Measurements from ENCODE around the gene IVL.

Gene IVL

DNA sequence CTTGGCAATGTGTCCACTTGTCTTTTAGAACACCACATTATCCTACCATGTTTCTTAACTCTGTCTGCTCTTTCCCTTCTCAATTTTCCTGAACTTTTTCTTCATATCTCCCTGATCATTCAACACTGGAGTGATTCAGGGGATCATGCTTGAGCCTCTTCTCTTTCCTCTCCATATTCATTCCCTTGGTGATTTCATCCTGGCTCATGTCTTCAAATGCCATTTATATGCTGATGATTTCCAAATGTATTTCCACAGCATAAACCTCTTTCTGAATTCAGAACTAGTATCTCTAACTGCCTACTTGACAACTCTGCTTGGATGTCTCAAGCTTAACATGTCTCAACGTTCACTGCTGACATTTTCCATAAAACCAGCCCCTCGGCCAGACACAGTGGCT, 8.5 kb upstream of the IVL start:
- H3K9ac ChIP-seq (ENCODE audit: low read depth, low read length): no peak overlapping the region
- no peak overlapping the region for H3K4me3 ChIP-seq (ENCODE audit: low read length)
- H3K4me1 ChIP-seq (ENCODE audit: control insufficient read depth, insufficient read depth, low read length): peaks cover 2% of the 10 kb centered on the region
- H3K9me3 ChIP-seq (replicated peaks; ENCODE audit: low read length): no peaks in the 10 kb centered on the region
- no peak overlapping the region for H3K4me2 ChIP-seq (ENCODE audit: low read length)
- H3K36me3 ChIP-seq (ENCODE audit: insufficient read depth, low read length): no peaks in the 10 kb centered on the region
- peaks cover 10% of the 10 kb centered on the region for H3K27me3 ChIP-seq (ENCODE audit: control insufficient read depth, insufficient read depth, low read length)

GRCh38 chr1:152901631-152902030, 6.7 kb upstream of the IVL start:
- Histone ChIP-seq H3K36me3 (ENCODE audit: insufficient read depth, low read length) (no peaks in the 10 kb centered on the region), H3K9ac (ENCODE audit: low read depth, low read length) (no peak overlapping the region), H3K4me3 (ENCODE audit: low read length) (no peak overlapping the region), H3K4me2 (ENCODE audit: low read length) (no peak overlapping the region), H3K4me1 (ENCODE audit: control insufficient read depth, insufficient read depth, low read length) (peaks cover 18% of the 10 kb centered on the region), H3K27me3 (ENCODE audit: control insufficient read depth, insufficient read depth, low read length) (peaks cover 10% of the 10 kb centered on the region), H3K9me3 (replicated peaks; ENCODE audit: low read length) (no peaks in the 10 kb centered on the region)

DNA sequence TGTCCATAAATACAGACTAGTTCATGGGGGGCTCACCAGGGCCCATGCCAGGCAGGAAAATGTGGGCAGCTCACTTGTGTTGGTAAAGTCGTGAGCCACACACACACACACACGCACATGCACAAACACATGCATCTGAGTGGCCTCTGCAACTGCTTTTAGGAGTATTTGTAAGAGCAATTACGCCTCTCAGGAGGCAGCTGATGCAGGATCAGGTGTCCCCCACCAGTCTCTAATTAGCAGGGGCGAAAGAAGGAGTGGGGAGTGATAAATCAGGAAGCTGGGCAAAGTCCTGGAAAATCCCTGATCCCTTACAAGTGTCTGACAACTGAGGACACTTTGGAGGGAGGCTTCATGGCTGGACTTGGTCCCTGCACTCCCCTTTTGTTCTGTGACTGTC, 5.7 kb upstream of the IVL start:
- H3K27me3 ChIP-seq (ENCODE audit: control insufficient read depth, insufficient read depth, low read length): peaks cover 10% of the 10 kb centered on the region
- H3K9me3 ChIP-seq (replicated peaks; ENCODE audit: low read length): no peaks in the 10 kb centered on the region
- no peaks in the 10 kb centered on the region for H3K36me3 ChIP-seq (ENCODE audit: insufficient read depth, low read length)
- no peak overlapping the region for H3K4me3 ChIP-seq (ENCODE audit: low read length)
- peaks cover 20% of the 10 kb centered on the region for H3K4me1 ChIP-seq (ENCODE audit: control insufficient read depth, insufficient read depth, low read length)
- no peak overlapping the region for H3K4me2 ChIP-seq (ENCODE audit: low read length)
- H3K9ac ChIP-seq (ENCODE audit: low read depth, low read length): no peak overlapping the region

DNA sequence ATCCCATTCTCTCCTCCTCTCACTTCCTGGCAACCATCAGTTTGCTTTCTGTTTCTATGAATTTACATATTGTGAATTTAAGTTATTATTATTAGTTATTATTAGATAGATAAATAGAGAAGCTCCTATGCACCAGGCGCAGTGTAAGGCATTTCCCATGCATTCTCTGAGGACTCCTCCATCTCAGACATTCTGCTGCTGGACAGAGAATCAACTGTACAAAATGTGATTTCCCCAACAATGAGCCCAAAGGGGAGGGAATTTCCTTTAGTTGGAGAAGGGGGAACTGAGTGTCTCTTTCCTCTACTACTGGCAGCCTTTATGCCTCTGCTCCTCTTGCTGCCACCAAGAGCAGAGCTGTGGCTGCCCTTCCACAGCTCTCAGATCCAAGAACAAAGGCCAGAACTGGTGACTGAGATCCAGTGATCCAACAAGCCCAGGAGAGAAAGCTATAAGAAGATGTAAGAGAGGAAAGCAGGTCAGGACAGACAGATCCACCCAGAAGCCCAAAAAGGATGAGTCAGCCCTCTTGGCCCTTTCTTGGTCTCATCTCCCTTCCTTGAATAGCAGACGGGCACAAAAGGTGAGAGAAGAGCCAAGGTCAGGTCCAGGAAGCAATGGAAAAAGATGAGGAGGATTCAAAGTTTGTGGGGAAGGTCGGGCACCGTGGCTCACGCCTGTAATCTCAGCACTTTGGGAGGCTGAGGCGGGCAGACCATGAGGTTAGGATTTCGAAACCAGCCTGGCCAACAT, 3.5 kb upstream of the IVL start:
- peaks cover 23% of the 10 kb centered on the region for H3K4me1 ChIP-seq (ENCODE audit: control insufficient read depth, insufficient read depth, low read length)
- no peak overlapping the region for H3K9ac ChIP-seq (ENCODE audit: low read depth, low read length)
- no peak overlapping the region for H3K4me2 ChIP-seq (ENCODE audit: low read length)
- peaks cover 12% of the 10 kb centered on the region for H3K27me3 ChIP-seq (ENCODE audit: control insufficient read depth, insufficient read depth, low read length)
- H3K4me3 ChIP-seq (ENCODE audit: low read length): no peak overlapping the region
- H3K9me3 ChIP-seq (replicated peaks; ENCODE audit: low read length): no peaks in the 10 kb centered on the region
- H3K36me3 ChIP-seq (ENCODE audit: insufficient read depth, low read length): no peaks in the 10 kb centered on the region

- Histone ChIP-seq H3K4me3 (ENCODE audit: low read length) (no peak overlapping the region), H3K36me3 (ENCODE audit: insufficient read depth, low read length) (no peaks in the 10 kb centered on the region), H3K4me2 (ENCODE audit: low read length) (peak overlapping the region; percentile 64), H3K9ac (ENCODE audit: low read depth, low read length) (peak overlapping the region; percentile 0), H3K27me3 (ENCODE audit: control insufficient read depth, insufficient read depth, low read length) (peaks cover 22% of the 10 kb centered on the region), H3K4me1 (ENCODE audit: control insufficient read depth, insufficient read depth, low read length) (peaks cover 23% of the 10 kb centered on the region), H3K9me3 (replicated peaks; ENCODE audit: low read length) (no peaks in the 10 kb centered on the region)
These were observed 2.3 kb upstream of the IVL start for GRCh38 chr1:152906023-152906565.

GRCh38 chr1:152909206-152909605, 860 bp downstream of the IVL start:
- Histone ChIP-seq H3K36me3 (ENCODE audit: insufficient read depth, low read length) (no peaks in the 10 kb centered on the region), H3K9me3 (replicated peaks; ENCODE audit: low read length) (no peaks in the 10 kb centered on the region), H3K9ac (ENCODE audit: low read depth, low read length) (no peak overlapping the region), H3K4me3 (ENCODE audit: low read length) (no peak overlapping the region), H3K4me1 (ENCODE audit: control insufficient read depth, insufficient read depth, low read length) (peaks cover 23% of the 10 kb centered on the region), H3K27me3 (ENCODE audit: control insufficient read depth, insufficient read depth, low read length) (peaks cover 35% of the 10 kb centered on the region), H3K4me2 (ENCODE audit: low read length) (no peak overlapping the region)

DNA sequence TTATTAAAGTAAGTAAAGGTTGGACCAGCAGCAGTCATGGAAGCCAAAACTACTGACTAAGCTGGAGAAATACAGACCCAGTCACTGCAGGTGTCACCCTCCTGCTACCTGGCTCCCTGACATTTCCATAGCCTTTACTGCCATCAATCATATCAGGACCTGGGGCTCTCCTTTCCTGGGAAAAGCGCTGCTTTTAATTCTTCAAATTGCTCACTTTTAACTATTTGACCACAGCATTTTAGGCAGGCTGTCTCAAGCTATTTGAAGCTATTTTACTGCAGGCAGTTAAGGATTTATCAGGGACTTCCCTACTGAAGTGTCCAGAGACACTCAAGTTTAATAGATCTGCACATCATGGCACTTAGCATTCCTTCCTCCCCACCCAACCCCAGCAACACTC, 4.1 kb downstream of the IVL start:
- no peaks in the 10 kb centered on the region for H3K36me3 ChIP-seq (ENCODE audit: insufficient read depth, low read length)
- no peak overlapping the region for H3K4me2 ChIP-seq (ENCODE audit: low read length)
- H3K4me1 ChIP-seq (ENCODE audit: control insufficient read depth, insufficient read depth, low read length): peaks cover 4% of the 10 kb centered on the region
- no peak overlapping the region for H3K4me3 ChIP-seq (ENCODE audit: low read length)
- no peaks in the 10 kb centered on the region for H3K9me3 ChIP-seq (replicated peaks; ENCODE audit: low read length)
- no peak overlapping the region for H3K9ac ChIP-seq (ENCODE audit: low read depth, low read length)
- H3K27me3 ChIP-seq (ENCODE audit: control insufficient read depth, insufficient read depth, low read length): peaks cover 37% of the 10 kb centered on the region

GRCh38 chr1:152912900-152913299, 4.6 kb downstream of the IVL start:
- Histone ChIP-seq H3K4me3 (ENCODE audit: low read length) (no peak overlapping the region), H3K27me3 (ENCODE audit: control insufficient read depth, insufficient read depth, low read length) (peaks cover 37% of the 10 kb centered on the region), H3K36me3 (ENCODE audit: insufficient read depth, low read length) (no peaks in the 10 kb centered on the region), H3K4me2 (ENCODE audit: low read length) (no peak overlapping the region), H3K4me1 (ENCODE audit: control insufficient read depth, insufficient read depth, low read length) (peaks cover 4% of the 10 kb centered on the region), H3K9ac (ENCODE audit: low read depth, low read length) (no peak overlapping the region), H3K9me3 (replicated peaks; ENCODE audit: low read length) (no peaks in the 10 kb centered on the region)

DNA sequence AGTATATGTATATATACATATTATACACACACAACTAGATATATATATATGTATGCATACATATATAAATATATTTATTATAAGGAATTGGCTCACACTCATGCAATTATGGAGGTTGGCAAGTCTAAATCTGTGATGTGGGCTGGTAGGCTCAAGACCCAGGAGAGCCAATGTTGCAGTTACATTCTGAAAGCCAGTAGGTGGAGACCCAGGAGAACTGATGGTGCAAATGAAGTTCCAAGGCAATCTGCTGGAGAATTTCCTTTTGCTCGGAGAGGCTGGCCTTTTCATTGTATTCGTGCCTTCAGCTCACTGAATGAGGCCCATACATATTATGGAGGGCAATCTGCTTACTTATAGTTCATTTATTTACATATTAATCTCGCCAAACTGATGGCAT, 9.4 kb downstream of the IVL start:
- Histone ChIP-seq H3K4me1 (ENCODE audit: control insufficient read depth, insufficient read depth, low read length) (no peaks in the 10 kb centered on the region), H3K36me3 (ENCODE audit: insufficient read depth, low read length) (no peaks in the 10 kb centered on the region), H3K9me3 (replicated peaks; ENCODE audit: low read length) (no peaks in the 10 kb centered on the region), H3K4me2 (ENCODE audit: low read length) (no peak overlapping the region), H3K4me3 (ENCODE audit: low read length) (no peak overlapping the region), H3K9ac (ENCODE audit: low read depth, low read length) (no peak overlapping the region), H3K27me3 (ENCODE audit: control insufficient read depth, insufficient read depth, low read length) (peaks cover 11% of the 10 kb centered on the region)

DNA sequence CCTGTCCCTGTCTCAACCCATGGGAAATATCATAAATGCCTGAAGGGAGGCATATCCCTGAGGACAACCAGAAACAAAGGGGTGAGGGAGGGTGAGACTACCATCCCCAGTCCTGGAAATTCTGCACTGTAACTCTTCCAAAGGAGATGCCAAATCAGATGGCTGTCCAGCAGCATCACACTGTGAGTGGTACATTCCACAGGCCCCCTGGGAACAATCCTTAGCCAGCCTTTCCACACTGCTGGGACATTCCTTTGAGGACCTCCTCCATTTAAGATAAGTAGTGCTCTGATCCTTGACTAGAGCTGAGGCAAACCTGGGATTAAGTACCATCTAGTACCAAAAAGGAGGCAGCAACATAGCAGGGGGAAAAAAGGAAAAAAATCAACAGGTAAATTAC, 10.7 kb downstream of the IVL start:
- H3K4me3 ChIP-seq (ENCODE audit: low read length): no peak overlapping the region

DNA sequence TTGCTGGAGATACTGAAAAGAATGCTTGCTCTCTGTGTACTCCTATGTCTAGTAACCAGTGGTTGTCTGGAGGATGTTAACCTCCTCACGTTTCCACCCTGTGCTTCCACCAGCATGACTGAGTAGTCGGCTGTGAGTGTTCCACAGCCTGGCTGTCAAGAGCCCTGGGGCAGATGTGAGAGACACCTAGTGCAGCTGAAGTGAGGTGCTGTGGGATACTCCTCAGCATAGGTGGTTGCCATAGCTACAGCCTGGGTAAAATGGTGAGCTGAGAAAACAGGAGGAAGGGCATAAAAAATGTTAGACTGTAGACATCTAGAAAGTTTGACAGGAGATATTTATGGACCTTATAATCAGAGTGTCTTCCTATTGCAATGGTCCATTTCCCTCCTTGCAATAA, 15.8 kb downstream of the IVL start:
- Histone ChIP-seq H3K4me1 (ENCODE audit: control insufficient read depth, insufficient read depth, low read length) (no peaks in the 10 kb centered on the region), H3K36me3 (ENCODE audit: insufficient read depth, low read length) (no peaks in the 10 kb centered on the region), H3K9ac (ENCODE audit: low read depth, low read length) (no peak overlapping the region), H3K27me3 (ENCODE audit: control insufficient read depth, insufficient read depth, low read length) (peaks cover 11% of the 10 kb centered on the region), H3K4me3 (ENCODE audit: low read length) (no peak overlapping the region), H3K4me2 (ENCODE audit: low read length) (no peak overlapping the region), H3K9me3 (replicated peaks; ENCODE audit: low read length) (no peaks in the 10 kb centered on the region)

More for the DNA sequence above, 10.7 kb downstream of the IVL start:
- H3K4me1 ChIP-seq (ENCODE audit: control insufficient read depth, insufficient read depth, low read length): no peaks in the 10 kb centered on the region
- no peak overlapping the region for H3K9ac ChIP-seq (ENCODE audit: low read depth, low read length)
- H3K36me3 ChIP-seq (ENCODE audit: insufficient read depth, low read length): no peaks in the 10 kb centered on the region
- H3K27me3 ChIP-seq (ENCODE audit: control insufficient read depth, insufficient read depth, low read length): peaks cover 10% of the 10 kb centered on the region
- H3K4me2 ChIP-seq (ENCODE audit: low read length): no peak overlapping the region
- H3K9me3 ChIP-seq (replicated peaks; ENCODE audit: low read length): no peaks in the 10 kb centered on the region

DNA sequence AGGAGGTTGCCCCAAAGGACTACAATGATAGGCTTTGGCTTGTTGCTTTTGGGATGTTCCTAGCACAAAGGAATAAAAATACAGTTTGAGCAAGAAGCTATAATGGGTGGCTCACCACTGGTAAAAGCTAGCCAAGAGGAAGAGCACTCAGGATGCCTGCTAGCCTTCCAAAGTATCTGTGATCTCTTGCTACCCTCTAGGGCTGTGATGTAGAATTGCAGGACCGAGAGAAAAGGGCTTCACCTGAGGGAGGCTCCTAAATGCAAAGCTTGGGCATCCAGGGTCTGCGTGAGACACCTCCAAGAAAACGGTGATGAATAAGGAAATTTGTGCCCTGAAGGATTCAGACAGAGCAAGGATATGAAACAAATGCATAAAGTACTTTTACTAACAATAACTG, 17.7 kb downstream of the IVL start:
- peaks cover 11% of the 10 kb centered on the region for H3K27me3 ChIP-seq (ENCODE audit: control insufficient read depth, insufficient read depth, low read length)
- no peaks in the 10 kb centered on the region for H3K36me3 ChIP-seq (ENCODE audit: insufficient read depth, low read length)
- H3K4me1 ChIP-seq (ENCODE audit: control insufficient read depth, insufficient read depth, low read length): no peaks in the 10 kb centered on the region
- H3K4me2 ChIP-seq (ENCODE audit: low read length): no peak overlapping the region
- no peak overlapping the region for H3K9ac ChIP-seq (ENCODE audit: low read depth, low read length)
- H3K9me3 ChIP-seq (replicated peaks; ENCODE audit: low read length): no peaks in the 10 kb centered on the region
- no peak overlapping the region for H3K4me3 ChIP-seq (ENCODE audit: low read length)
